SU-DHL-6 (cell line): ENCODE measurements around the gene DDX56.
"Not testable (repeated sequence)": the region's sequence is repeated elsewhere in the genome, so short reads cannot be mapped to it uniquely, and the experiment has no call there.

ENCODE experiments used
- H2AFZ ChIP-seq: fragments of 200-600 bp; sonication (generic); 2 replicates; pipeline ENCODE4 v1.6.1; 2014; ENCODE audit warnings: low read depth, mild to moderate bottlenecking, moderate library complexity, mixed read lengths, antibody characterized with exemption, low read length; ENCODE audit not compliant: severe bottlenecking
- H3F3A ChIP-seq: fragments of 200-600 bp; shearing (Covaris generic); 2 replicates; pipeline ENCODE4 v1.6.0; 2016; ENCODE audit warnings: antibody characterized with exemption, mild to moderate bottlenecking; ENCODE audit not compliant: insufficient read depth
- H3K27ac ChIP-seq: fragments of 200-600 bp; sonication (generic); 2 replicates; pipeline ENCODE4 v1.5.1; 2016; ENCODE audit warnings: low read depth, mild to moderate bottlenecking, low read length, moderate library complexity, mixed read lengths
- H3K27me3 ChIP-seq: fragments of 200-600 bp; sonication (generic), shearing (Covaris generic); 2 replicates; pipeline ENCODE4 v1.6.0; 2014; ENCODE audit warnings: mild to moderate bottlenecking, low read length
- H3K36me3 ChIP-seq: fragments of 200-600 bp; sonication (generic); 2 replicates; pipeline ENCODE4 v1.6.1; 2014; ENCODE audit warnings: mild to moderate bottlenecking, low read length, mixed read lengths
- H3K4me2 ChIP-seq: fragments of 300-600, 200-600 bp; shearing (Covaris generic), sonication (generic); 2 replicates; pipeline ENCODE4 v1.6.0; 2014; ENCODE audit warnings: low read length, low read depth, mild to moderate bottlenecking; ENCODE audit not compliant: poor library complexity, severe bottlenecking
- H3K4me3 ChIP-seq: fragments of 200-600 bp; sonication (generic); 2 replicates; pipeline ENCODE4 v1.5.1; 2014; ENCODE audit warnings: antibody characterized with exemption, low read length, mild to moderate bottlenecking, mixed read lengths; ENCODE audit not compliant: insufficient read depth, poor library complexity, severe bottlenecking
- H3K79me2 ChIP-seq: fragments of 200-600 bp; sonication (generic); 2 replicates; pipeline ENCODE4 v1.6.1; 2014; ENCODE audit warnings: mild to moderate bottlenecking, low read length, moderate library complexity; ENCODE audit not compliant: insufficient read depth
- H3K9ac ChIP-seq: fragments of 200-600 bp; sonication (generic); 2 replicates; pipeline ENCODE4 v1.7.0; 2014; ENCODE audit warnings: mild to moderate bottlenecking, low read length
- H3K9me2 ChIP-seq: fragments of 200-600 bp; sonication (generic); replicated peaks from 2 replicates; pipeline ENCODE4 v1.6.1; 2014; ENCODE audit warnings: low read length; ENCODE audit not compliant: insufficient read depth
- H3K9me3 ChIP-seq: fragments of 200-600 bp; sonication (generic); 2 replicates; pipeline ENCODE4 v1.6.1; 2014; ENCODE audit warnings: low read length, mixed read lengths; ENCODE audit not compliant: insufficient read depth
- H4K20me1 ChIP-seq: fragments of 200-600 bp; sonication (generic); 2 replicates; pipeline ENCODE4 v1.6.1; 2014; ENCODE audit warnings: low read depth, mild to moderate bottlenecking, antibody characterized with exemption, low read length, moderate library complexity, mixed read lengths
- EZH2phosphoT487 ChIP-seq: fragments of 200-600 bp; sonication (generic), shearing (Covaris generic); conservative IDR thresholded peaks from 2 replicates; pipeline ENCODE4 v1.6.1; 2018; ENCODE audit warnings: mild to moderate bottlenecking, antibody characterized with exemption, low read length, moderate library complexity, mixed read lengths
- TF ChIP-seq, protein P1 (sequence below): fragments of 200-600 bp; sonication (generic); IDR thresholded peaks from one replicate; pipeline ENCODE4 v1.5.1; 2017; ENCODE audit warnings: antibody characterized with exemption, mild to moderate bottlenecking, low read length, moderate library complexity; ENCODE audit not compliant: insufficient read depth, poor library complexity, severe bottlenecking

Gene DDX56

GRCh38 chr7:44603193-44603592, 29.5 kb upstream of the DDX56 start:
- H3F3A ChIP-seq: peaks cover 4% of the 10 kb centered on the region; the same call in 1 of the 2 replicates
- TF ChIP-seq, protein P1, sequence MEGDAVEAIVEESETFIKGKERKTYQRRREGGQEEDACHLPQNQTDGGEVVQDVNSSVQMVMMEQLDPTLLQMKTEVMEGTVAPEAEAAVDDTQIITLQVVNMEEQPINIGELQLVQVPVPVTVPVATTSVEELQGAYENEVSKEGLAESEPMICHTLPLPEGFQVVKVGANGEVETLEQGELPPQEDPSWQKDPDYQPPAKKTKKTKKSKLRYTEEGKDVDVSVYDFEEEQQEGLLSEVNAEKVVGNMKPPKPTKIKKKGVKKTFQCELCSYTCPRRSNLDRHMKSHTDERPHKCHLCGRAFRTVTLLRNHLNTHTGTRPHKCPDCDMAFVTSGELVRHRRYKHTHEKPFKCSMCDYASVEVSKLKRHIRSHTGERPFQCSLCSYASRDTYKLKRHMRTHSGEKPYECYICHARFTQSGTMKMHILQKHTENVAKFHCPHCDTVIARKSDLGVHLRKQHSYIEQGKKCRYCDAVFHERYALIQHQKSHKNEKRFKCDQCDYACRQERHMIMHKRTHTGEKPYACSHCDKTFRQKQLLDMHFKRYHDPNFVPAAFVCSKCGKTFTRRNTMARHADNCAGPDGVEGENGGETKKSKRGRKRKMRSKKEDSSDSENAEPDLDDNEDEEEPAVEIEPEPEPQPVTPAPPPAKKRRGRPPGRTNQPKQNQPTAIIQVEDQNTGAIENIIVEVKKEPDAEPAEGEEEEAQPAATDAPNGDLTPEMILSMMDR: no peak
- no peak for TF ChIP-seq EZH2phosphoT487
- no peaks in the 10 kb centered on the region for H3K9me3 ChIP-seq
- H2AFZ ChIP-seq: no peak overlapping the region
- H3K4me3 ChIP-seq: no peak overlapping the region
- H3K9ac ChIP-seq: no peak overlapping the region
- no peaks in the 10 kb centered on the region for H3K36me3 ChIP-seq
- no peaks in the 10 kb centered on the region for H3K27me3 ChIP-seq
- no peak overlapping the region for H3K27ac ChIP-seq
- no peak overlapping the region for H3K4me2 ChIP-seq
- no peaks in the 10 kb centered on the region for H4K20me1 ChIP-seq
- no peaks in the 10 kb centered on the region for H3K9me2 ChIP-seq
- peaks cover 13% of the 10 kb centered on the region for H3K79me2 ChIP-seq

DNA sequence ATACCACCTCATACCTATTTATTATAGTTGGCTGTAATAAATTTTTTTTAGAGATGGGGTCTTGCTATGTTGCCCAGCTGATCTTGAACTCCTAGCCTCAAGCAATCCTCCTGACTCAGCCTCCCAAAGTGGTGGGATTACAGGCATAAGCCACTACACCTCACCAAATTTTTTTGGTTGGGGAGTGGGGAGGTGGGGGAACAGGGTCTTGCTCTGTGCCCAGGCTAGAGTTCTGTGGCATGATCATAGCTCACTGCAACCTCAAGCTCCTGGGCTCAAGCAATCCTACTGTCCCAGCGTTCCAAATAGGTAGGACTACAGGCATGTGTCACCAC, 28.8 kb upstream of the DDX56 start:
- peaks cover 4% of the 10 kb centered on the region; the same call in 1 of the 2 replicates for H3F3A ChIP-seq
- no peaks in the 10 kb centered on the region for H4K20me1 ChIP-seq
- H3K4me3 ChIP-seq: no peak overlapping the region
- no peaks in the 10 kb centered on the region for H3K36me3 ChIP-seq
- peak overlapping the region; percentile 30 for H3K4me2 ChIP-seq
- H3K9me3 ChIP-seq: no peaks in the 10 kb centered on the region
- no peak overlapping the region for H2AFZ ChIP-seq
- no peaks in the 10 kb centered on the region for H3K9me2 ChIP-seq
- no peak for TF ChIP-seq EZH2phosphoT487
- TF ChIP-seq, protein P1: no peak
- H3K9ac ChIP-seq: no peak overlapping the region
- H3K27me3 ChIP-seq: no peaks in the 10 kb centered on the region
- peaks cover 6% of the 10 kb centered on the region for H3K79me2 ChIP-seq
- no peak overlapping the region for H3K27ac ChIP-seq

GRCh38 chr7:44599222-44599621, 25.5 kb upstream of the DDX56 start:
- no peak overlapping the region for H2AFZ ChIP-seq
- TF ChIP-seq, protein P1: no peak
- no peak for TF ChIP-seq EZH2phosphoT487
- peaks cover 4% of the 10 kb centered on the region; the same call in 1 of the 2 replicates for H3F3A ChIP-seq
- no peaks in the 10 kb centered on the region for H3K36me3 ChIP-seq
- H3K9me3 ChIP-seq: no peaks in the 10 kb centered on the region
- no peak overlapping the region for H3K27ac ChIP-seq
- H3K4me3 ChIP-seq: no peak overlapping the region
- no peaks in the 10 kb centered on the region for H4K20me1 ChIP-seq
- H3K9me2 ChIP-seq: no peaks in the 10 kb centered on the region
- no peak overlapping the region for H3K9ac ChIP-seq
- H3K27me3 ChIP-seq: no peaks in the 10 kb centered on the region
- H3K4me2 ChIP-seq: no peak overlapping the region
- H3K79me2 ChIP-seq: no peaks in the 10 kb centered on the region

GRCh38 chr7:44597181-44597580, 23.5 kb upstream of the DDX56 start:
- H3K9ac ChIP-seq, H3K79me2 ChIP-seq, H3K4me2 ChIP-seq, H2AFZ ChIP-seq, H3K27ac ChIP-seq, H3K27me3 ChIP-seq, H3F3A ChIP-seq, H3K9me3 ChIP-seq, H3K4me3 ChIP-seq, H3K9me2 ChIP-seq, H4K20me1 ChIP-seq, H3K36me3 ChIP-seq: not testable (repeated sequence)
